Stimulated activated CD4-positive, alpha-beta T cell treated with anti-CD3 and anti-CD28 coated beads, Interleukin-12 subunit alpha, Interleukin-12 subunit beta, amount 100 ng/mL, for 4 hours (primary cell): ENCODE data around the gene CHFR.
"Not testable (repeated sequence)": the region's sequence is repeated elsewhere in the genome, so short reads cannot be mapped to it uniquely, and the experiment has no call there.

Experiments
- DNase-seq: peaks from one replicate; pipeline ENCODE4 v3.0.0-alpha.2; 2020

Gene CHFR

GRCh38 chr12:132887513-132888351 is at the start of gene CHFR:
TSS of gene CHFR (minus strand) at chr12:132887605. CDS start at chr12:132887328, 277 bp downstream.
- peak; percentile 91 for DNase-seq

- DNase-seq, result not testable (repeated sequence)
Observed at GRCh38 chr12:132936921-132937320, 49.5 kb upstream of the CHFR start.

- no peak for DNase-seq
Observed at GRCh38 chr12:132936163-132936562, 48.8 kb upstream of the CHFR start.

DNA sequence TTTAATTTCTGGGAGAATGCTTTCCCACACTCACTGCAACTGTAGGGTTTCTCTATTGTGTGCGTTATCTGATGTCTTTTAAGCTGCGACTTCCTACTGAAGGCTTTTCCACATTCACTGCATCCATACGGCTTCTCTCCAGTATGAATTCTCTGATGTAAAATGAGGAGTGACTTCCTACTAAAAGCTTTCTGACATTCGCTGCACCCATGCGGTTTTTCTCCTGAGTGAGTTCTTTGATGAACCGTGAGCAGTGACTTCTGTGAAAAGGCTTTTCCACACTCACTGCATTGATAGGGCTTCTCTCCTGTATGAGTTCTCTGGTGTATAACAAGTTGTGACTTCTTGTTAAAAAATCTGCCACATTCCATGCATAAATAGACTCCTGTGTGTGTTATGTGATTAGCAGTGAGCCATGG is 39.0 kb upstream of the CHFR start:
- no peak for DNase-seq

DNA sequence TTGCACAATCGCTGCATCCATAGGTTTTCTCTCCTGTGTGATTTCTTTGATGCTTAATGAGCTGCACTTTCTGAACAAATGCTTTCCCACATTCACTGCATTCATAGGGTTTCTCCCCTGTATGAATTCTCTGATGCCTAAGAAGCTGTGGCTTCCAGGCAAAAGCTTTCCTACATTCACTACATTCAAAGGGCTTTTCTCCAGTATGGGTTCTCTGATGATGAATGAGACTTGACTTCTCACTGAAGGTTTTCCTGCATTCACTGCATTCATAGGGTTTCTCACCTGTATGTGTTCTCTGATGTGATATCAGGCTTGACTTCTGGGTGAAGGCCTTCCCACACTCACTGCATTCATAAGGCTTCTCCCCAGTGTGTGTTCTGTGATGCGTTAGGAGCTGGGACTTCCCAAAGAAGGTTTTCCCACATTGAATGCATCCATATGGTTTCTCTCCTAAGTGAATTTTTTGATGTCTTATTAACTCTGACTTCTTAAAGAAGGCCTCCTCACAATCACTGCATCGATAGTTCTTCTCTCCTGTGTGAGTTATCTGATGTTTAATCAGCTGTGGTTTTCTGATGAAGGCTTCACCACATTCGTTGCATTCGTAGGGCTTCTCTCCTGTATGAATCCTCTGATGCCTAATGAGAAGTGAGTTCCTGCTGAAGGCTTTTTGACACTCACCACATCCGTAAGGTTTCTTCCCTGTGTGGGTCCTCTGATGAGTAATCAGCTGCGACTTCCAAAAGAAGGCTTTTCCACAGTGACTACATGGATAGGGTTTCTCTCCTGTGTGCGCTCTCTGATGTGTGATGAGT is 38.4 kb upstream of the CHFR start:
- DNase-seq, result no peak

- no peak for DNase-seq
Observed at GRCh38 chr12:132924356-132924755, 37.0 kb upstream of the CHFR start.

DNA sequence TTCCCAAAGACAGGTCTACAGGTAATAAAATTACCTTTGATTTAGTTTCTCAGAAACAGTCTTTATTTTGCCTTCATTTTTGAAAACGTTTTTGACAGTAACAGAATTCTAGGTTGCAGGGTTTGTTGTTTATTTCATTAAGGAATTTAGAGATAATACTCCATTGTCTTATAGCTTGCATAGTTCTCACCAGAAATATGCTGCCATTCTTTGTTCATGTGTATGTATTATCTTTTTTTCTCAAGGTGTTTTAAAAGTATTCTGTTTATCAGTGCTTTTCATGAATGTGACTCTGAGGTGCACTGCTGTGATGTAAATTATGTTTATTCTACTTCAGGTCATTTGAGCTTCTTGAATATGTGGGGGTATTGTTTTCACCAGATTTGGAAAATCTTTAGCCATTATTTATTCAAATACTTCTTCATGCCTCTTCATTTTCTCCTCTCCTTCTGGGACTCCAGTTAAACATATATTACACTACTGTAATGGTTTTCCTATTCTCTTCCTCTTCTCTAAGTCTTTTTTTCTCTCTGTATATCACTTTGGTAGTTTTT is 36.0 kb upstream of the CHFR start:
- DNase-seq, result no peak

GRCh38 chr12:132922676-132923075 is 35.3 kb upstream of the CHFR start:
- no peak for DNase-seq

- DNase-seq, result no peak
Observed at GRCh38 chr12:132921685-132922084, 34.3 kb upstream of the CHFR start.

DNA sequence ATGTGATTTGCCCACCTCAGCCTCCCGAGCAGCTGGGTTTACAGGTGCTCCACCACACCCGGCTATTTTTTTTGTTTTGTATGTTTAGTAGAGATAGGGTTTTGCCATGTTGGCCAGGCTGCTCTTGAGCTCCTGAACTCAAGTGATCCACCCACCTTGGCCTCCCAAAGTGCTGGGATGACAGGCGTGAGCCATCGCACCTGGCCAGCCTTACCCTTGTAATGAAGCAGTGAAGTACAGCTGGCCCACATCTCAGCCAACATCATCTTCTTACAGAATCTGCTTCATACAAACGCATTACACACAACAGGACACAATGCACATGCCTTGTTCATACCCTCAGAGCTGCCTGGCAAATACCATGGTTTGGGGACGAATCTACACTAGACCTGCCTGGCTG is 31.3 kb upstream of the CHFR start:
- DNase-seq, result no peak

DNA sequence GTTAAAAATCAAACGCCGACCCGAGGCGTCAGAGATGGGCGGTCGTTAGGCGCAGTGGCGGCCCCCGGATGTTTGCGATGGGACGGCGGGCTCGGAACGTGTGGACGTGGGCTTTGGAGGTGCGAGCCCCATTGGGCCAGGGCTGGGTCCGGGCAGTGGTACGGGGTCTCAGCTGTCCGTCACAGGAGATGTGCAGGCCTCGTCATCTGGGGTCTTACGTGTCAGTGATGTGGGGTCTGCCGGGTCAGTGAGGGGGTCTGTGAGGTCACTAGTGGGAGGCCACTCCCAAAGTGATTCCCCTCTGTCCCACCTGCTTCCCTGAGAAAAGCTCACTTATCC is 21.6 kb upstream of the CHFR start:
- DNase-seq, result no peak

GRCh38 chr12:132908145-132909029 is 21.0 kb upstream of the CHFR start:
- peak; percentile 92 for DNase-seq

- not testable (repeated sequence) for DNase-seq
Observed at GRCh38 chr12:132907789-132908144, 20.4 kb upstream of the CHFR start.

GRCh38 chr12:132907216-132907615 is 19.8 kb upstream of the CHFR start:
- no peak for DNase-seq

DNA sequence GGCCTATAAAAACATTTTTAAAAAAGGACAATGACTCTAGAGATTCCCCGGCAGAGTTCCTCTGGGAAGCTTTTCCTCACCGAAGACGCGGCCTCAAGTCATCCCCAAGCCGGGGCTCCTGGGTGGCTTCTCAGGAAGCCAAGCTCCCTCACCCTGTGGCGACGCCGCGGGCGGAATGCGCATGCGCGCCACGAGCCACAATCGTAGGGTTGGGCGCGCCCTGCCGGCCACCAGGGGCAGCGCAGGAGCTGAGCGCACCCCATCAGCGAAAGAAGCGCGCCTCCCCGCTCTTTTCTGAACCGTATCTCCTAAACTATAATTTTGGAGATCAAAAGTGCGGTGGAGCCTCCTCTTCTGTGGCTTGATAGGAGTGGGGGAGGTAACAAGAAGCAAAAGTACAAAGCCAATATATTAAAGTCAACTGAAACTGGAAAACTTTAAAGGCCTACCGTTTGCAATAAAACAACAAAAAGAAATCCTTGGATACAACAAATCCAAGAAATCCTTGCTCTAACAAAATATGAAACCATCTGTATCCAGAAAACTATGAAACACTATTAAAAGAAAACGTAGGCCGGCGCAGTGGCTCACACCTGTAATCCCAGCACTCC is 17.4 kb upstream of the CHFR start:
- DNase-seq, result peak; percentile 94

DNA sequence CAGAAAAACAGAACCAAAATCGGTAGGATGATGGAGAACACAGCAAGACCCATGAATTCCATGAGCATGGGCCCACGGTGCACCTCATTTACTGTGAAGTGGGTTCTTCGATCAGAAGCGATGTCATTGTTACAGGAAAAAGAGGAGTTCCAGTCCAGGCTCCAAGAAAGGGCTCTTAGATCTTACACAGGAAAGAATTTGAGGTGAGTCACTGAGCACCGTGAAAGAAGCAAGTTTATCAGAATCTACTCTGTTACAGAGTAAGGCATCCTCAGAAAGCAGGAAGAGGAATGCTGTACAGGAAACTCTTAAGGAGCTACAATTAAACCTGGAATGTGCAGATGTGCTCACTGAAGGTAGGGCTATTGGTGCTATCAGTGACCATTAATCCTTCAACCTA is 11.6 kb upstream of the CHFR start:
- DNase-seq, result no peak

DNA sequence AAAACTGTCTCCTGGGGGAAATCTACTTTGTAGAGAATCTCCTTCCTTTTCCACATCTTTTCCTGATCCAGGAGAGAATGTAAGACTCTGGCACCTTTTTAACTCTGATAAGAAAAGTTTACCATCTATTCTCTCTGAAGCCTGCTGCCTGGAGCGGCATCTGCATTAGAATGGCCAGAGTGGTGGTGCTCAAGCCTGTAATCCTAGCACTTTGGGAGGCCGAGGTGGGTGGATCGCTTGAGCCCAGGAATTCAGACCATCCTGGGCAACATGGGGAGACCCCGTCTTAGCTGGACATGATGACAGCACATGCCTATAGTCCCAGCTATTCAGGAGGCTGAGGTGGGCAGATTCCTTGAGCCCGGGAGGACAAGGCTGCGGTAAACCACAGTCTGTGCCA is 1.4 kb upstream of the CHFR start:
- DNase-seq, result no peak

DNA sequence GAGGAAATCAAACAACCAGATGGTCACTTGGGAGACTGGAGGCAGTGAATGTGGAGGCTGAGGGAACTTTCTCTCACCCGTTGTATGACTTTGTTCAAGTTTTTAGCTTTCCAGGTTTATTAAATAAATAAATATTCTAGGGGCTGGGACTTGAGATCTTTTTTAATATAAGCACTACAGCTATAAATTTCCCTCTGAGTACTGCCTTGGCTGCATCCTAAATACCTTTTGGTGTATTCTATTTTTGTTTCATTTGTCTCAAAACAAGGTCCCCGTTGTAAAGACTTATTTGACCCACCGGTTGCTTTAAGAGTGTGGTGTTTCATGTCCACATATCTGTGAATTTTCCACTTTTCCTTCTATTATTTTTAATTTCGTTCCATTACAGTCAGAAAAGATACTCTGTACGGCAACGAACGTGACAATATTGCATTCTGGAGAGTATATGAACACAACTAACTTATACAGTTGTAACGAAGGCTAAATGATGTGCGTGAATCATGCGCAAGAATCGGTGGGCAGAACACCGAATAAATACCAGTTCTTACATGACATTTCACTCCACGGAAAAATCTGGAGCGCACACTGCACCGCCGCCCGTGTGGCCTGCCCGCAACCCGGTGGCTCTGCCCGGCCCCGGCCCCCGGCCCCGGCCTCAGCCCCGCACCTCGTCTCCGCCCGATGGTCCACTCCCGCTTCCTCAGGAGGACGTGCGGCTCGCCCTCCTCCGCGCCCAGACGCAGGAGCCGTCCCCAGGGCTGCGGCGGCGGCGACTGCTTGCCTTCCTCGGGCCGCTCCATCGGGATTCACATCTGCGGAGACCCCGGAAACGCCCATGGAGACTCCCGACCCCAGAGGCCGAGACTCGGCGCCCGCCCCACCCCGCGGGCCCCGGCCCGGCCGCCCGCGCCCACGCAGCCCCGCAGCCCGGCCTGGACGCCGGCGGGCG is 602 bp downstream of the CHFR start:
- DNase-seq, result no peak

DNA sequence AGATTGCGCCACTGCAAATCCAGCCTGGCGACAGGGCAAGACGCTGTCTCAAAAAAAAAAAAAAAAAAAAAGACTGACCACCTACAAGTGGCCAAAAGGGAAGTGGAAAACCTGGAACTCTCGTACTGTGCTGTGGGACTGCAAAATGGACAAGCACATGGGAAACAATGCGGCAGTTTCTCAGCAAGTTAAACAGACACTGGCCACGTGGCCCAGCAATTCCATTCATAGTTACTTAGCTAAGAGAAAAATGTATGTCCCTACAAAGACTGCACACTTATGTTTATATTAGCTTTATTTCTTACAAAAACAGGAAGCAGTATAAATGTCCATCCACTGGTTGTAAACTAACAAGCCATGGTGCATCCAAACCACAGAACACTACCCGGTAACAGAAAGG is 5.6 kb downstream of the CHFR start:
- DNase-seq, result no peak

DNA sequence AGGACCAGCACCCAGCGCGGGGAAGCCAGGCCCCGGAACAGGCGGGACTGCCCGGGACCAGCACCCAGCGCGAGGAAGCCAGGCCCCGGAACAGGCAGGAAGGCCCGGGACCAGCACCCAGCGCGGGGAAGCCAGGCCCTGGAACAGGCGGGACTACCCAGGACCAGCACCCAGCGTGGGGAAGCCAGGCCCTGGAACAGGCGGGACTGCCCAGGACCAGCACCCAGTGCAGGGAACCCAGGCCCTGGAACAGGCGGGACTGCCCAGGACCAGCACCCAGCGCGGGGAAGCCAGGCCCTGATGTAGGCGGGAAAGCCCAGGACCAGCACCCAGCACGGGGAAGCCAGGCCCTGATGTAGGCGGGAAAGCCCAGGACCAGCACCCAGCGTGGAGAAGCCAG is 12.8 kb downstream of the CHFR start:
- DNase-seq, result not testable (repeated sequence)

DNA sequence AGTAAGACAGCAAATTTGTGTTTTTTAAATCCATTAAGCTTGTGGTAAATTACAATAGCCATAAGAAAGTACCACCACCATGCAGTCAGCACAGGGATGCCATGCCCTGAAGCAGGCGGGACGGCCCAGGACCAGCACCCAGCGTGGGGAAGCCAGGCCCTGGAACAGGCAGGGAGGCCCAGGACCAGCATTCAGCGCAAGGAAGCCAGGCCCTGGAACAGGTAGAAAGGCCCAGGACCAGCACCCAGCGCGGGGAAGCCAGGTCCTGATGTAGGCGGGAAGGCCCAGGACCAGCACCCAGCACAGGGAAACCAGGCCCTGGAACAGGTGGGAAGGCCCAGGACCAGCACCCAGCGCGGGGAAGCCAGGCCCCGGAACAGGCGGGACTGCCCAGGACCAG is 13.2 kb downstream of the CHFR start:
- DNase-seq, result no peak
